GM18951 (cell line): Measurements from ENCODE around the gene BPIFB6.

Source experiments
- POLR2A ChIP-seq: IDR thresholded peaks from 4 replicates; pipeline ENCODE4 v1.6.1; 2011; ENCODE audit warnings: mild to moderate bottlenecking; ENCODE audit not compliant: insufficient read length, insufficient read depth; ENCODE audit errors: extremely low read depth
- in situ Hi-C: fragments of 300-500 bp; cut with MboI; formaldehyde crosslinking; loops from one replicate; pipeline ENCODE4 v1.12.0; 2022; ENCODE audit warnings: low sequenced_read_pairs, mixed read lengths, inconsistent platforms; ENCODE audit not compliant: unreplicated experiment

Gene BPIFB6

DNA sequence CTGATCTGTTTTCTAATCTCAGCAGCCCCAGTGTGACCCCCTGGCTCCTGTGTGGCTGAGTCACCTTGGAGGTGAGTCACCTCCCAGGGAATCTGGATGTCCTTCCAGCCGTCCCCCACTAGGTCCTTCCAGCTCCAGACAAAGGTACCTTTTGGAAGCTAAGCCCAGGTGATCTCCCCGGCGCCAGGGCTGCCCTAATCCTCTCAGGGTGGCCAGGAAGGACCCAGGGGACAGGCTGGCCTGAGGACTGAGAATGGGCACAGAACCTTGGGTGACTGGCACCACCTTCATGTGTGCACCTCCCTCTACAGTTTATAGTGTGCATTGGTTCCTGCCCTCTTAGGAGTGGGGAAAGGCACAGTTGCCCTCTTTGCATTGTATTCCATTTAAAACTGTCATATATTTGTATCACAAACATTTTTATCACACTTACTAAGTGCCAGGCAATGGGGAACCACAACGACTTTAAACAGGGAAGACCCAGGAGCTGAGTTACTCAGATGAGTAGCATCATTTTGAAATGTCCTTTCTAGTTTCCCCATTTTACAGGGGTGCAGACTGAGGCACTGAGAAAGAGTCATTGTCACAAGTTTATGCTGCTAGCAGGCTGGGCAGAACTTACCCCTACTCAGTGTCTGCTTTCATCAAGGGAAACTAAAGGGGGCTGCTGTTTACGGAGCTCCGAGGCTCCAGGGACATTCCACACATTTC lies 45.4 kb downstream of the BPIFB6 start:
- no peak for TF ChIP-seq POLR2A
- in situ Hi-C loops: no loop called here

DNA sequence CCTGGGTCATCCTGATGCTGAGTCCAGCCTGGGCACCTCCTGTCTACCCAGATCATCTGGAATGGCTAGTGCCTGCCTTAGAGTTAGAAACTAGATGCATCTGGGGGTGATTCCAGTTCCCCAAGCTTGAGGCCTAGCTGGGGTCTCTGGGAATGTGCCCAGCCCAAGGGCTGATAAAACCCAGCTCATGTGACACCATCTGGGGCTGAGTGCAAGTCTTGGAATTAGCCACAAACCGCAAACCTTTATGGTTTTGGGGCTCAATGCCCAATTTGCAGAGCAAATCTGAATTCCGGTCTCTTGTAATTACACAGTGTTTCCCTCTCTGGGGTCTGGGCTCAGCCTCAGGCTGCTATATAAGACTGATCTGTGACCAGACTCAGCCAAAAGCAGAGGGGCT lies 47.8 kb downstream of the BPIFB6 start, which contains the start of gene BPIFB4:
TSS of gene BPIFB4 (plus strand) at position 385 of the 400 bp plus-strand sequence. CDS start 1,884 bp downstream, outside the sequence.
- TF ChIP-seq POLR2A: no peak
- in situ Hi-C loops: no loop called here

DNA sequence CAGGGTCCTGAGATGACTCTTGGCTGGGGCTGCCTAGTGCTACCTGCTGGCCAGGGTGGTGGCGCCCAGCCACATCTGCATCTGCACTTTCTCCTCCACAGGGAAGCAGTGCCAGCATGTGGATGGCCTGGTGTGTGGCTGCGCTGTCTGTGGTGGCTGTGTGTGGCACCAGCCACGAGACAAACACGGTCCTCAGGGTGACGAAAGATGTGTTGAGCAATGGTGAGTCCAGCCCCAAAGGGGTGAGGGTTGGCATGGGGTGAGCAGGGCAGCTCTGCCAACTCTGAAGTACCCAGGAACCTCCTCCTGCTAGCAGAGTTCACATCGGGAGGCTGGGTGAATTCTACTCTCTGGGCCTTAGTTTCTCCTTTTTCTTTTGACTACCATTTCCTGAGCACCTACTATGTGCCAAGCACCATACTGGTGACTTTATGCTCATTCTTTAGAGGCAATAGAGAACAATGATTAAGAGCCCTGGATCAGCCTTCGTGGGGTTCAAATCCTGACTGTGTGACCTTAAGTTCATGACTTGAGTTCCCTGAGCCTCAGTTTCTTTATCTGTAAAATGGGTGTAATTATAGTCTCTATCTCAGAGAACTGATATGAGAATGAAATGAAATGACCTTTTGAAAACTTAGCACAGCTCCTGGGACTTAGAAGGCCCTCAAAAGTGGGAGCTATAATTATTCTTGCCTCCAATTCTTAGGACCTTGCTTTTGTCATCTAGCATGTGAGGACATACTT lies 50.1 kb downstream of the BPIFB6 start:
- TF ChIP-seq POLR2A: no peak
- in situ Hi-C loops: no loop called here

DNA sequence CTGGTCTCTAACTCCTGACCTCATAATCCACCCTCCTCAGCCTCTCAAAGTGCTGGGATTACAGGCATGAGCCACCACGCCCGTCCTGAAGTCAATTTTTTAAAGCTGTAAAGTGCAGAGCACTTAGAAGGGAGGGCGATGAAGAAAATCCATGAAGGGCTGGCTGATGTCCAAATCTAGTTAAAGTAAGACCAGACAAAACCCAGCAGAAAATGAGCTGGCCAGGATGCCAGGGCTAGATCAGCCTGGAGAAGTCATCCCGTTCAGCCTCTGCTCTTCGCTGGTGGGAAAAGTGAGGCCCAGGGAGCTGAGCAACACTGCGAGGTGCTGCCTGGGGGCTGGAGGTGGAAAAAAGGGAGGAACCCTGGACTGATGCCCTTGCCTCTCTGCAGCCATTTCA lies 51.1 kb downstream of the BPIFB6 start:
- in situ Hi-C loops: no loop called here
- TF ChIP-seq POLR2A: no peak

DNA sequence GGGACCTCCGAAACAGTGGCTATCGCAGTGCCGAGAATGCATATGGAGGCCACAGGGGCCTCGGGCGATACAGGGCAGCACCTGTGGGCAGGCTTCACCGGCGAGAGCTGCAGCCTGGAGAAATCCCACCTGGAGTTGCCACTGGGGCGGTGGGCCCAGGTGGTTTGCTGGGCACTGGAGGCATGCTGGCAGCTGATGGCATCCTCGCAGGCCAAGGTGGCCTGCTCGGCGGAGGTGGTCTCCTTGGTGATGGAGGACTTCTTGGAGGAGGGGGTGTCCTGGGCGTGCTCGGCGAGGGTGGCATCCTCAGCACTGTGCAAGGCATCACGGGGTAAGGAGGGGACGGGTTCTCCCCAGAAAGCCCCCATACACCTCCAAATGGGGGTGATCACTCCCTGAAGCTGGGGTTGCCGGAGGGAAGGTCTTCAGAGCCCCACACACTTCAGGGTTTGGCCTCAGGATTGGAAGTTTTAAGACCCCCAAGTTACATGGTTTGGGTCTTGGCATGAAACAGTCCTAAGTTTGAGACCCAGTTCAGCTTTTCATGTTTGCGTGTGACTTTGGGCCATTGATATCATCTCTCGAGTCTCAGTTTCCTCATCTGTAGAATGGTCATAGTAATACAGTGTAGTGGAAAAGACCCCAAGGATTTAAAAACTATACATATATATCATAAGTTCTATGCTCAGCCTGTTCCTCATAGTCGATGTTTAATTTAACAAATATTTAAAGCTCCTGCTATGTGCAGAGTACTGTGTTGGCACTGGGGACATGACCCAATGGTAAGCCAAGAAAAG lies 52.3 kb downstream of the BPIFB6 start:
- TF ChIP-seq POLR2A: no peak
- in situ Hi-C loops: no loop called here

DNA sequence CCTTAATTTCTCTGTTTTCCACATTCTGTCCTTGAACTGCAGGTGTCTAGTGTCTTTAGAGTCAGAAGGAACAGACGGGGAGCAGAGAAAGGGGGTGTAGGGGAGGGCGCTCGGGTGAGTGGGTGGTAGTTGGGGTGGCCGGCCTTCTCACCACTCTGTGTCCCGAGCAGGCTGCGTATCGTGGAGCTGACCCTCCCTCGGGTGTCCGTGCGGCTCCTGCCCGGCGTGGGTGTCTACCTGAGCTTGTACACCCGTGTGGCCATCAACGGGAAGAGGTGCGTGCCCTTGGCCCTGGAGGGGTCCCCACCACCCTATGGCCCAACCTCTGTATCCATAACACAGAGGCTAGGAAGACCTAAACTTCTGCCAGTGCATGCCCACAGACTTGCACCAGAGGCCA lies 53.3 kb downstream of the BPIFB6 start:
- no peak for TF ChIP-seq POLR2A
- in situ Hi-C loops: no loop called here

DNA sequence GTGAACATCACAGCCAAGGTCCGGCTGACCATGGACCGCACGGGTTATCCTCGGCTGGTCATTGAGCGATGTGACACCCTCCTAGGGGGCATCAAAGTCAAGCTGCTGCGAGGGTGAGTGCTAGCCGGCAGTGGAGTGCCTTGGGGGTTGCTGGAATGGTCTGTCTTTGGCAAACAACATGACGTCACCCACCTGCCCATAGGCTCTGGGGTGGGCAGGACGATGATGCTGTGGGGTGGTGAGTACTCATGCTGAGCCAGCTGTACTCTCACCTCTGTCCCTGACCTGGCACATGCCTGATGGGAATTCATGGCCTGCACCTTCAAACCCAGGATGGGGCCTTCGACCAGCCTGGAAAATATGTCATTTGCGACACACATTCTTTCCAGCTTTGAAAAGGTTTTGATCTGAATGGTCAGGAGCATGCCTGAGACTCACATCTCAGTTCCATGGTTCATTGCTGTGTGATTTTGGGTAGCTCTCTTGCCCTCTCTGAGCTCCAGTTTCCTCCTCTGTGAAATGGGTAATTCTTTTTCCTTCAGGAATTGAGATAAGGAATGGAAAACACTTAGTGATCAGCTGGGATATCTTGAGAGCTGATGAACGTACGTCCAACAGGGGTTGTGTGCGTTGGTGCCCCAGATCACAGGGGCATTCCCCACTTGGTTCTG lies 54.7 kb downstream of the BPIFB6 start:
- in situ Hi-C loops: no loop called here
- no peak for TF ChIP-seq POLR2A

DNA sequence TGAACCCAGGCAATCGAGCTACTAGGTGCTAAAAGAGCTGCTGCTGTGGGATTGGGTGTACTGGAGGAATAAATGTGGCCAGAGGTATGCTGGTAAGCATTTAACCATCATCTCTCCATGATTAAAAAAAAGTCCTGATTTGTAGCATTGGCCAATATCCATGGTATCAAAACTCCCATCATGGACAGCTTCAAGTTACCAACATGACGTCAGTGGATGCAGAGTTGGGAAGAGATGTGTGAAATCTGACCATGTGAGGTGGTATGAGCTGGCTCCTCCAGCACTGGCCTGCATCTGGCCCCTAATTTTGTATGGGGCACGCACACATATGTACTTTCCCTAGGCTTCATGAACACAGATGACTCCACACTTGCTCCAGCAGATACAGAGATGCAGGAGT lies 59.7 kb downstream of the BPIFB6 start:
- in situ Hi-C loops: loop anchor here (10.0 kb wide), 1 partner anchor 186 kb away; no protein-coding TSS in a partner anchor
- no peak for TF ChIP-seq POLR2A

DNA sequence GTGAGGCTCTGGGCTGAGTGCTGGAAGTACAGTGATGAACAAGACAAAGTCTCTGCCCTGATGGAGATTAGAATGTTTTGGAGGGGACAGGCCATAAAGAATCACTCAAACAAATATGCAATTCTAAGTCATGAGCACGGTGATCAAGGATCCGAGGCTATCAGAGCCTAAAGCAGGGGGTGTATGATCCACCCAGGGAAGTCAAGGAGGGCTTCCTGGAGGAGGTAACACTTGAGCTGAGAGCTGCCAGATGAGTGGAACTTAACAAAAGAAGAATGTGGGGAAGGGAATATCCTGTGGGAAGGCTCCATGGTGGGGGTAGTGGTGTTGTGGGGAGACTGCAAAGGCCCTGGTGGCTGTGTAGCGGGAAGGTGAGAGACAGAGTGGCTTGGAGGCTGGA lies 60.2 kb downstream of the BPIFB6 start:
- in situ Hi-C loops: loop anchor here (10.0 kb wide), 1 partner anchor 187 kb away; no protein-coding TSS in a partner anchor
- no peak for TF ChIP-seq POLR2A

DNA sequence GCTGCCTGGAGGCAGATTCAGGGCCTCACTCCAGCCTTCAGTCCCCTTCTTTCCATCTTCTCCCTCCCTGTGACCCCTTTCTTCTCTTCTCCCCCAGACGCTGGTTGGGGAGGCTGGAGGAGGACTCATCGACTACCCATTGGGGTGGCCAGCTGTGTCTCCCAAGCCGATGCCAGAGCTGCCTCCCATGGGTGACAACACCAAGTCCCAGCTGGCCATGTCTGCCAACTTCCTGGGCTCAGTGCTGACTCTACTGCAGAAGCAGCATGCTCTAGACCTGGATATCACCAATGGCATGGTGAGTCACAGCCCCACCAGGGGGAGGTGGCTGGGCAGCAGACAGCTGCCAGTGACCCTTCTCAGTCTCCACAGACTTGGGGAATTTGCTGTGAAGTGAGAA lies 60.9 kb downstream of the BPIFB6 start:
- TF ChIP-seq POLR2A: no peak
- in situ Hi-C loops: loop anchor here (10.0 kb wide), 1 partner anchor 188 kb away; no protein-coding TSS in a partner anchor

DNA sequence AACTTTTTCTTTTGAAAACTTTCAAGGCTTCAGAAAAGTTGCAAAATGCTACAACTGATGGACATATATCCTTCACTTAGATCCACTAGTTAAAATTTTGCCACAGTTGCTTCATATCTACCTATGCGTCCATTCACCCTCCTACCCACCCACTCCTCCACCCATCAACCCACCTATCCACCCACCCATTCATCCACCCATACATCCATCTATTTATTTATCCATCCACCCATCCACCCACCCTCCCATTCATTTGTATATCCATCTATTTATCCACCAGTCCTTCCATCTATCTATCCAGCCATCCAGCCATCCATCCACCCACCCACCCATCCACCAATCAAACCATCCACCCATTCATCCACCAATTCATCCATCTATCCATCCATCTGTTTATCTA lies 61.6 kb downstream of the BPIFB6 start:
- in situ Hi-C loops: loop anchor here (10.0 kb wide), 1 partner anchor 188 kb away; no protein-coding TSS in a partner anchor
- no peak for TF ChIP-seq POLR2A

DNA sequence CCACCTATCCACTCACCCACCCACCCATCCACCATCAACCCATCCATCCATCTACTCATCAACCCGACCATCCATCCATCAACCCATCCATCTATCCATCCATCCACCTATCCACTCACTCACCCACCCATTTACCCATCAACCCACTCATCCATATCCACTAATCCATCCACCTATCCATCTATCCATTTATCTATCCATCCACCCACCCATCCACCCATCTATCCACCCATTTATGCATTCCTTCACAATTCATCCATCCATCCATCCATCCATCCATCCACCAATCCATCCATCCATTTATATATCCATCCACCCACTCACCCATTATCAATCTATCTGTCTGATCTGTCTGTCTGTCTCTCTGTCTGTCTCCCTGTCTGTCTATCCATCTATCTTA lies 62.1 kb downstream of the BPIFB6 start:
- no peak for TF ChIP-seq POLR2A
- in situ Hi-C loops: loop anchor here (10.0 kb wide), 1 partner anchor 189 kb away; no protein-coding TSS in a partner anchor
